Measurements from ENCODE around the gene NTF3. TPM values are rescaled to one million over a fixed set of nuclear protein-coding genes. Genes with fewer than 3 reads are reported as not detected.

Gene NTF3
- total and polyA plus RNA-seq, 9 of the 15 experiments (the other 6 are each of a cell fraction or from before 2014, with no cell fraction given): not detected

DNA sequence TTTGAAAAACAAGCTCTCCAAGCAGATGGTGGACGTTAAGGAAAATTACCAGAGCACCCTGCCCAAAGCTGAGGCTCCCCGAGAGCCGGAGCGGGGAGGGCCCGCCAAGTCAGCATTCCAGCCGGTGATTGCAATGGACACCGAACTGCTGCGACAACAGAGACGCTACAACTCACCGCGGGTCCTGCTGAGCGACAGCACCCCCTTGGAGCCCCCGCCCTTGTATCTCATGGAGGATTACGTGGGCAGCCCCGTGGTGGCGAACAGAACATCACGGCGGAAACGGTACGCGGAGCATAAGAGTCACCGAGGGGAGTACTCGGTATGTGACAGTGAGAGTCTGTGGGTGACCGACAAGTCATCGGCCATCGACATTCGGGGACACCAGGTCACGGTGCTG is 62.4 kb downstream of the NTF3 start (continued):
- TF ChIP-seq ZNF609 (CRISPR knock-in tag; IDR thresholded peaks at IDR 0.05; ENCODE audit: borderline replicate concordance) (no peak), ZNF24 (IDR thresholded peaks at IDR 0.05) (no peak), FOXK1 (CRISPR knock-in tag; IDR thresholded peaks at IDR 0.05; ENCODE audit: borderline replicate concordance) (no peak)
- TF ChIP-seq, protein P1, sequence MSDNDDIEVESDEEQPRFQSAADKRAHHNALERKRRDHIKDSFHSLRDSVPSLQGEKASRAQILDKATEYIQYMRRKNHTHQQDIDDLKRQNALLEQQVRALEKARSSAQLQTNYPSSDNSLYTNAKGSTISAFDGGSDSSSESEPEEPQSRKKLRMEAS (CRISPR knock-in tag; IDR thresholded peaks at IDR 0.05): no peak

GRCh38 chr12:5497329-5498053 is 65.6 kb downstream of the NTF3 start:
- POLR2A ChIA-PET: no interaction called here
- H3K79me2 ChIP-seq (ENCODE audit: control insufficient read depth, insufficient read depth, low read length): no peaks in the 10 kb centered on the region
- TF ChIP-seq, protein P2, sequence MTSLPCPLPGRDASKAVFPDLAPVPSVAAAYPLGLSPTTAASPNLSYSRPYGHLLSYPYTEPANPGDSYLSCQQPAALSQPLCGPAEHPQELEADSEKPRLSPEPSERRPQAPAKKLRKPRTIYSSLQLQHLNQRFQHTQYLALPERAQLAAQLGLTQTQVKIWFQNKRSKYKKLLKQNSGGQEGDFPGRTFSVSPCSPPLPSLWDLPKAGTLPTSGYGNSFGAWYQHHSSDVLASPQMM (CRISPR knock-in tag; IDR thresholded peaks at IDR 0.05): no peak
- no peak for TF ChIP-seq ILF3 (IDR thresholded peaks at IDR 0.05; ENCODE audit: borderline replicate concordance)
- no peak for TF ChIP-seq HNRNPK (IDR thresholded peaks at IDR 0.05; ENCODE audit: low read depth, low read length, poor library complexity, severe bottlenecking)
- no peak for TF ChIP-seq SAFB (IDR thresholded peaks at IDR 0.05; ENCODE audit: borderline replicate concordance, low read depth, low read length)
- TF ChIP-seq TRIM28 (IDR thresholded peaks at IDR 0.05): no peak
- TF ChIP-seq ZNF140 (CRISPR knock-in tag; IDR thresholded peaks at IDR 0.05): no peak
- no peak for TF ChIP-seq GTF2A2 (tag; IDR thresholded peaks at IDR 0.05)
- no peak for TF ChIP-seq NR2F6 (CRISPR knock-in tag; IDR thresholded peaks at IDR 0.05)
- TF ChIP-seq POLR2AphosphoS2 (IDR thresholded peaks at IDR 0.05; ENCODE audit: low read length): no peak
- TF ChIP-seq KHSRP (IDR thresholded peaks at IDR 0.05): no peak
- TF ChIP-seq PTBP1 (IDR thresholded peaks at IDR 0.05; ENCODE audit: low read depth, low read length): no peak
- no peak for TF ChIP-seq CCAR2 (IDR thresholded peaks at IDR 0.05; ENCODE audit: low read depth, low read length)
- TF ChIP-seq MCM3 (IDR thresholded peaks at IDR 0.05): no peak
- no peak for TF ChIP-seq CXXC5 (CRISPR knock-in tag; IDR thresholded peaks at IDR 0.05)
- TF ChIP-seq ZNF24 (IDR thresholded peaks at IDR 0.05): no peak

More at GRCh38 chr12:5497329-5498053, 65.6 kb downstream of the NTF3 start:
- Histone ChIP-seq H3K4me1 (replicated peaks in 1 of 2; ENCODE audit: control insufficient read depth in 2 of 2, insufficient read depth in 2 of 2, low read length in 2 of 2) (no peaks in the 10 kb centered on the region), H3K9ac (ENCODE audit: insufficient read depth in 1 of 2, low read depth in 2 of 2, low read length in 2 of 2) (no peak overlapping the region), H3K27ac (ENCODE audit: extremely low read depth, low read depth, low read length) (no peak overlapping the region), H3K27me3 (ENCODE audit: control insufficient read depth in 2 of 2, insufficient read depth in 2 of 2, low read length in 2 of 2) (peaks cover 8 to 39% of the 10 kb centered on the region in 2 experiments), H3K4me3 (no peak overlapping the region), H2AFZ (ENCODE audit: low read depth, low read length) (no peak overlapping the region), H3K4me2 (ENCODE audit: insufficient read depth, low read length) (no peak overlapping the region), H4K20me1 (replicated peaks; ENCODE audit: control insufficient read depth, insufficient read depth, low read length) (no peaks in the 10 kb centered on the region), H3K9me3 (replicated peaks; ENCODE audit: control insufficient read depth, insufficient read depth, low read depth, low read length) (no peaks in the 10 kb centered on the region), H3K9me1 (ENCODE audit: control insufficient read depth, insufficient read depth, low read length) (no peaks in the 10 kb centered on the region), H3K36me3 (ENCODE audit: control insufficient read depth, insufficient read depth, low read length) (no peaks in the 10 kb centered on the region)
- intact Hi-C loops (cut with micrococcal nuclease) (no loop called here), in situ Hi-C loops (cut with MboI) (no loop called here)
- WGBS (ENCODE audit: insufficient coverage, low coverage, missing lambda C conversion rate): 9% methylated on average over 3 of the region's 5 CpGs
- DNase-seq (ENCODE audit: extremely low read depth in 1 of 4, low spot score in 3 of 4) (no peak), FAIRE-seq (no peak), ATAC-seq (no peak)
- CTCF ChIA-PET (ENCODE audit: low intra/inter-chr PET ratio): no interaction called here
- no TSS peak for BruUV-seq (replicated peaks)

All from K562 (cell line).